Measurements from ENCODE around the gene ZBTB21. TPM values are rescaled to one million over a fixed set of nuclear protein-coding genes. Genes with fewer than 3 reads are reported as not detected.

The ZBTB21 gene
- total and polyA plus RNA-seq, 2 experiments from 2014 or later: 10.0 to 11.0 TPM

GRCh38 chr21:42038826-42039425 is 28.8 kb upstream of the ZBTB21 start:
- H3K9me2 ChIP-seq (ENCODE audit: insufficient read depth): no peaks in the 10 kb centered on the region
- no peak overlapping the region for H3K4me3 Mint-ChIP-seq
- no peaks in the 10 kb centered on the region for H3K27me3 ChIP-seq (ENCODE audit: insufficient read depth)
- no peaks in the 10 kb centered on the region for H3K79me2 ChIP-seq (replicated peaks; ENCODE audit: insufficient read depth)
- H3K36me3 Mint-ChIP-seq (ENCODE audit: low read depth): no peaks in the 10 kb centered on the region
- no peak overlapping the region for H3K27ac Mint-ChIP-seq
- ATAC-seq: no peak
- no peak for DNase-seq (ENCODE audit: low spot score)
- TF ChIP-seq NANOG (IDR thresholded peaks at IDR 0.05; ENCODE audit: borderline replicate concordance): no peak
- no peak for TF ChIP-seq JUNB (IDR thresholded peaks at IDR 0.05; ENCODE audit: unreplicated experiment)
- TF ChIP-seq CREB1 (CRISPR knock-in tag; IDR thresholded peaks at IDR 0.05; ENCODE audit: low read depth): no peak
- TF ChIP-seq STAT1 (IDR thresholded peaks at IDR 0.05; ENCODE audit: unreplicated experiment): no peak
- TF ChIP-seq, protein P1, sequence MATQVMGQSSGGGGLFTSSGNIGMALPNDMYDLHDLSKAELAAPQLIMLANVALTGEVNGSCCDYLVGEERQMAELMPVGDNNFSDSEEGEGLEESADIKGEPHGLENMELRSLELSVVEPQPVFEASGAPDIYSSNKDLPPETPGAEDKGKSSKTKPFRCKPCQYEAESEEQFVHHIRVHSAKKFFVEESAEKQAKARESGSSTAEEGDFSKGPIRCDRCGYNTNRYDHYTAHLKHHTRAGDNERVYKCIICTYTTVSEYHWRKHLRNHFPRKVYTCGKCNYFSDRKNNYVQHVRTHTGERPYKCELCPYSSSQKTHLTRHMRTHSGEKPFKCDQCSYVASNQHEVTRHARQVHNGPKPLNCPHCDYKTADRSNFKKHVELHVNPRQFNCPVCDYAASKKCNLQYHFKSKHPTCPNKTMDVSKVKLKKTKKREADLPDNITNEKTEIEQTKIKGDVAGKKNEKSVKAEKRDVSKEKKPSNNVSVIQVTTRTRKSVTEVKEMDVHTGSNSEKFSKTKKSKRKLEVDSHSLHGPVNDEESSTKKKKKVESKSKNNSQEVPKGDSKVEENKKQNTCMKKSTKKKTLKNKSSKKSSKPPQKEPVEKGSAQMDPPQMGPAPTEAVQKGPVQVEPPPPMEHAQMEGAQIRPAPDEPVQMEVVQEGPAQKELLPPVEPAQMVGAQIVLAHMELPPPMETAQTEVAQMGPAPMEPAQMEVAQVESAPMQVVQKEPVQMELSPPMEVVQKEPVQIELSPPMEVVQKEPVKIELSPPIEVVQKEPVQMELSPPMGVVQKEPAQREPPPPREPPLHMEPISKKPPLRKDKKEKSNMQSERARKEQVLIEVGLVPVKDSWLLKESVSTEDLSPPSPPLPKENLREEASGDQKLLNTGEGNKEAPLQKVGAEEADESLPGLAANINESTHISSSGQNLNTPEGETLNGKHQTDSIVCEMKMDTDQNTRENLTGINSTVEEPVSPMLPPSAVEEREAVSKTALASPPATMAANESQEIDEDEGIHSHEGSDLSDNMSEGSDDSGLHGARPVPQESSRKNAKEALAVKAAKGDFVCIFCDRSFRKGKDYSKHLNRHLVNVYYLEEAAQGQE (IDR thresholded peaks at IDR 0.05; ENCODE audit: unreplicated experiment): no peak
- no peak for TF ChIP-seq EZH2phosphoT487 (IDR thresholded peaks at IDR 0.05; ENCODE audit: unreplicated experiment)
- no peak for TF ChIP-seq ZNF331 (CRISPR knock-in tag; IDR thresholded peaks at IDR 0.05; ENCODE audit: low read depth)
- no peak for TF ChIP-seq ZNF462 (CRISPR knock-in tag; IDR thresholded peaks at IDR 0.05)
- TF ChIP-seq, protein P2, sequence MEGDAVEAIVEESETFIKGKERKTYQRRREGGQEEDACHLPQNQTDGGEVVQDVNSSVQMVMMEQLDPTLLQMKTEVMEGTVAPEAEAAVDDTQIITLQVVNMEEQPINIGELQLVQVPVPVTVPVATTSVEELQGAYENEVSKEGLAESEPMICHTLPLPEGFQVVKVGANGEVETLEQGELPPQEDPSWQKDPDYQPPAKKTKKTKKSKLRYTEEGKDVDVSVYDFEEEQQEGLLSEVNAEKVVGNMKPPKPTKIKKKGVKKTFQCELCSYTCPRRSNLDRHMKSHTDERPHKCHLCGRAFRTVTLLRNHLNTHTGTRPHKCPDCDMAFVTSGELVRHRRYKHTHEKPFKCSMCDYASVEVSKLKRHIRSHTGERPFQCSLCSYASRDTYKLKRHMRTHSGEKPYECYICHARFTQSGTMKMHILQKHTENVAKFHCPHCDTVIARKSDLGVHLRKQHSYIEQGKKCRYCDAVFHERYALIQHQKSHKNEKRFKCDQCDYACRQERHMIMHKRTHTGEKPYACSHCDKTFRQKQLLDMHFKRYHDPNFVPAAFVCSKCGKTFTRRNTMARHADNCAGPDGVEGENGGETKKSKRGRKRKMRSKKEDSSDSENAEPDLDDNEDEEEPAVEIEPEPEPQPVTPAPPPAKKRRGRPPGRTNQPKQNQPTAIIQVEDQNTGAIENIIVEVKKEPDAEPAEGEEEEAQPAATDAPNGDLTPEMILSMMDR (conservative IDR thresholded peaks at IDR 0.05; ENCODE audit: low read depth in 2 of 2): no peak
- TF ChIP-seq ZNF114 (CRISPR knock-in tag; IDR thresholded peaks at IDR 0.05): no peak
- no peak for TF ChIP-seq POLR2AphosphoS5 (IDR thresholded peaks at IDR 0.05; ENCODE audit: low read depth)
- TF ChIP-seq, protein P3, sequence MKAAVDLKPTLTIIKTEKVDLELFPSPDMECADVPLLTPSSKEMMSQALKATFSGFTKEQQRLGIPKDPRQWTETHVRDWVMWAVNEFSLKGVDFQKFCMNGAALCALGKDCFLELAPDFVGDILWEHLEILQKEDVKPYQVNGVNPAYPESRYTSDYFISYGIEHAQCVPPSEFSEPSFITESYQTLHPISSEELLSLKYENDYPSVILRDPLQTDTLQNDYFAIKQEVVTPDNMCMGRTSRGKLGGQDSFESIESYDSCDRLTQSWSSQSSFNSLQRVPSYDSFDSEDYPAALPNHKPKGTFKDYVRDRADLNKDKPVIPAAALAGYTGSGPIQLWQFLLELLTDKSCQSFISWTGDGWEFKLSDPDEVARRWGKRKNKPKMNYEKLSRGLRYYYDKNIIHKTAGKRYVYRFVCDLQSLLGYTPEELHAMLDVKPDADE (IDR thresholded peaks at IDR 0.05): no peak
- no peak for TF ChIP-seq EZH2 (IDR thresholded peaks at IDR 0.05; ENCODE audit: low read depth, unreplicated experiment)
- H3K4me1 ChIP-seq (ENCODE audit: insufficient read depth): no peaks in the 10 kb centered on the region
- H3K36me3 ChIP-seq (ENCODE audit: insufficient read depth): no peaks in the 10 kb centered on the region
- H3F3A ChIP-seq (replicated peaks; ENCODE audit: low read depth): no peaks in the 10 kb centered on the region
- H3K4me3 ChIP-seq: no peak overlapping the region
- no peaks in the 10 kb centered on the region for H4K20me1 ChIP-seq (replicated peaks; ENCODE audit: insufficient read depth)
- H3K27ac ChIP-seq (ENCODE audit: low read depth): no peak overlapping the region
- H3K4me2 ChIP-seq: no peak overlapping the region
- peaks cover 3% of the 10 kb centered on the region for H3K9me3 Mint-ChIP-seq
- peaks cover 20% of the 10 kb centered on the region for H3K27me3 Mint-ChIP-seq (ENCODE audit: insufficient read depth, low read depth, poor library complexity)
- H2AFZ ChIP-seq: no peak overlapping the region
- peaks cover 2% of the 10 kb centered on the region; the same call in 1 of the 3 replicates for H3K4me1 Mint-ChIP-seq
